Right renal pelvis (tissue), 4 donors: ENCODE measurements around the gene TMEM269. TPM values are rescaled to one million over a fixed set of nuclear protein-coding genes. Genes with fewer than 3 reads are reported as not detected.

Experiments
- DNase-seq, 4 donors: peaks; one replicate each; pipeline ENCODE4 v3.0.0-alpha.2; 2013; ENCODE audit warnings: low read depth in 4 of 4, low spot score in 3 of 4, missing footprints in 1 of 4
- polyA plus RNA-seq, 4 donors: library from polyadenylated mRNA; unstranded; fragments of 120-200 nt; gene quantifications; one replicate each; pipeline ENCODE4 v1.2.1, GENCODE V29; 2013; ENCODE audit not compliant: insufficient read length in 4 of 4

The TMEM269 gene, protein sequence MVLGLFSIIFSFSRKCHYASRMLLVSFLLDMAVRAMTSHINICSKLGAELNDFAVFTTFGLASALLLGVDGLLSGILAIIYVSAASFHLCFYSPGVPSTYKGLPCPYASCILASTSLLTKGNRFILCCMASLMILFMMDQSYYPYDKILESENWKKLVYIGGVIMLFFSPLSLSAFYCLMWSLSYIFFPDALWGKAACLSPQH
- under 1 TPM; 0.65 to 1.00 (median 0.84) TPM for polyA plus RNA-seq

DNA sequence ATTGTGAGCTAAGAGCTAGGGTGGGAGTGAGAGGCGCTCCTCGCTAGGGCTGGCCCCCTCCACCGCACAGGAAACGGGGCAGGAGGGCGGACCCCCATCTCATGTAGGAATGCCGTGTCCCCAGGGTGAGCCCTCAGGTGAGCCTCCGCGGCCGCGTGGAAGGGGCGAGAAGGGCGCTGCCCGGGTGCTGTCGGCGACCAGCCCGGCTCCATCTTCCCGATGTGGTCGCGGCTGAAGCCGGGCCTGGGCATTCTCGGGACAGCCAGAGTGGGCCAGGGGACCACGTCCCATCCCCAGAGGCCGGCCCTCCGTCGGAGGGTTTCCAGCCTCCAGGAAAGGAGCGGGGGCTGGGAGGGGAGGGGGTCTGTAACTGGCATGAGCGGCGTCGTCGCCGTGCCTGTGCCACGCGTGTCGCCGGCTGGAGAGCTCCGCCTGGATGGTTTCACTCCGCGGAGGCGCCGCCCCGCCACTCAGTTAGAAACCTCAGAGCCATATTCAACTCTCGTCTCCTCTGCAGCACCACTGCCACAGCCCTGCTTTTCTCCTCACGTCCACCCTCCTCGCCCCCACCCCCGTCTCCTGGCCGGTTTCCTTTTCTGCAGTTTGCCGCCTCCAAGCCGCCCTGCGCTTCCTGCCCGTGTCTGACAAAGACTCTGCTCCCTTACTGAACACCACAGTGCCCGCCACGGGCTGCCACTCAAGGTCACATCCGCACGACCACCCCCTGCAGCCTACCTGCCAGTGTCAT lies at the start of gene TMEM269:
TSS of gene TMEM269 (plus strand) at position 46 of the 748 bp plus-strand sequence. CDS start 4,903 bp downstream, outside the sequence.
- DNase-seq = peak in 1 of 4 donors; percentile 10

- no peak for DNase-seq
These were observed 49.7 kb upstream of the TMEM269 start for GRCh38 chr1:42735056-42735455.

- no peak for DNase-seq
These were observed 49.2 kb upstream of the TMEM269 start for GRCh38 chr1:42735477-42736105.

DNA sequence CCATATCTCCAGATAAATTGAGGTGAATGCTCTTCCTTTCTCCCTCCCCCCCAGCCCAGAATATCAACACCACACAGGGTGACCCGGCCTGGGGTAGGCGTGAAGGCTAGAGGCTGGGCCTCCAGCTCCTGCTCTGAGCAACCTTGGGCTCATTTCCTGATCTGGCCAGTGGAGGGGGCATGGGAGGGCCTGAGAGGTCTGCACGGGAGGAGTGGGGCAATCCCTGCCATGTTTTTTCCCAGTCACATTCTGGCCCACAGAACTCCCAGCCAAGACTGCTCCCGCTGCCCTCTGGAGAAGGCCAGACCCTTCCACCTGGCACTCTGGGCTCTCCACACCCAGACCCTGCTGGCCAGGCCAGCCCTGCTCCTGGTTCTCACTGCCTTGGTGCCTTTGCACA lies 48.6 kb upstream of the TMEM269 start:
- no peak for DNase-seq

GRCh38 chr1:42736571-42737200 lies 48.1 kb upstream of the TMEM269 start:
- no peak for DNase-seq

- no peak for DNase-seq
These were observed 47.5 kb upstream of the TMEM269 start for GRCh38 chr1:42737257-42737656.

DNA sequence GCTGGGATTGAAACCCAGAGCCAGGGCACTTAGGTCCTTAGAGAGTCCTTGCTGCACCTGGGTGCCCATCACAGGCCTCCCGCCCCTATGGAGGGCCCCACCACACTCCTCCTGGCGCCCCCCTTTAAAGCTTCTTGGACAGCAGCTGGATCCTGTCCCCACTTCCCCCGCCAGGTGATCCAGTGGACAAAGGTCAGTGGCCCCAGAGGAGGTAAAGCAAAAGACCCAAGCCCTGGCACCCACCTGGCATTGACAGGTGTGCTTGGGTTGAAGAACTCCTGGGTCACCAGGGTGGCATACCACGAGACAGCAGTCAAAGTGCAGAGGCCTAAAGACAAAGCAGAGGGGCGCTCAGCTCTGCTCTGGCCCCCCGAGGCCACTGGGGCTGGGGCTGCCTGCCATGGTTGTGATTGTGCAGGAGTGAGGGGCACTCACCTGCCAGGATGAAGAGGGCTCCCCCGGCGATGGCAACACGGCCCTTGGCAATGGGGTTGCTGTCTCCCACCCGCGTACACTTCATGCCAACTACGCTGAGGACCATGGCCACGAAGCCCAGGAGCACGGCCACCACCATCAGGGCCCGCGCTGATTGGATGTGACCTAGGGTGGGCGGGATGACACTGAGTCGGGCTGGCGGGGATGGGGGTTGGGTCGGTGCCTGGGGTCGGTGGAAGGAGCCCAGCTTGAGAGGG lies 46.7 kb upstream of the TMEM269 start:
- no peak for DNase-seq

DNA sequence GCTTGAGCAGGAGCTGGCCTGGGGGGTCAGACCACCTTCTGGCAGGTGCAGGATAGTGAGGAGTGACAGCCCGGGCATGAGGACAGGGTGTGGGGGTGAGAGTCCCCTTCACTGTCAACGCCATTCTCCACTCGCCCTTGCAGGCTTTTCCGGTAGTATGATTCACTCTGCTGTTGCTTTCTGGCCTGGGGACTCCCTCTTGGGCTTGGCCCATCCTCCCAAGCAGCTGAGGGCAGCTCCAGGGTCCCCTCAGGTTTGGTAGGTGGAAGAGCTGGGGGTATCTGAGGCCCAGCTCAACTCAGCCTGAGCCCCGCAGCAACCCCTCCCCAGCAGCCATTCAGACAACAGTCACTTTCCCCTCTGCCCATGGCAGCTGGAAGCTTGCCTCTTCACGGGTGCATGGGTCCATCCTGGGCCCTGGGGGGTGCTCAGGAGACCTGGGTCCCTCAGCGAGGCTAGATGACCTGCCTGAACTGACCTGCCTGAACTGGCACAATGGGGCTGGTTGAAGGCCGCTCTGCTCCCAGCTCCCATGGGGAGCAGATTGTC lies 46.0 kb upstream of the TMEM269 start:
- no peak for DNase-seq

DNA sequence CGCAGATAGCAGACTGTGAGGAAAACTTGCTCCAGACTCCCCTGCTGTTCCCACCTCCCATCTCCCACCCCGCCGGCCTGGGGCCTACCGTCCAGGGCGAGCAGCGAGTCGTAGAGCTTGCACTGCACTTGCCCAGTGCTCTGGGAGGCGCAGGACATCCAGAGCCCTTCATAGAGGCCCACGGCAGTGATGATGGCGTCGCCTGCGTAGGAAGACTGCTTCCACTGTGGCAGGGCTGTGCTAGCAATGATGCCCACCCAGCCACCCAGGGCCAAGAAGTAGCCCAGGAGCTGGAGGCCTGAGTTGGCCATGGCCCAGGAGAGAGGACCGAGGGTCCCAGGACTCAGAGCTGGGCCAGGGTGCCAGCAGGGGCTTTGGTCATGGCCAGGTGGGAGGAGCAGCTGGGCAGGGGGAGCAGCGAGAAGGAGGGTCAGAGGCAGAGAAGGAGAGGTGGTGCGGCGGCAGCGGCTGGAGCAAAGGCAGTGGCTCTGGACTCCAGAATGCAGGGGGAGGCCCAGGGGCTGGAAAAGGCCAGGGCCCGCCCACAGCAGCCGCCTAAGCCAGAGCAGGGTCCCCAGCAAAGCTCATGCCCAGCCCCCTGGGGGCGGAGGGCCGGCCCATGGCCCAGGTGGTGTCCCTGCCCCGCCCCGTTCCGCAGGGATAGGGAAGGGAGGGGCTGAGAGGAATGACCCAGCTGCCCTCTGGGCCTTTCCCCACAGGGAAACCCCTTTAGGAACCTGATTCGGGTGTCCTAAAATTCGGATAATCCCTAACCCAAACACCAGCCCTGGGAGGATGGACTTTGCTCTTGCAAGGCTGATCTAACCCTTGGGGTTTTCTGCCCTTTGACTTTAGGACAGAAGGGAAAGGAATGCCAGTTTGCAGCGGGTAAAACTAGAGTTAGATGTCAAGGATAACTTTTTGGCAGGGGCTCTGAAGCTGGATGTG lies 44.8 kb upstream of the TMEM269 start, which contains the start of gene CLDN19:
TSS of gene CLDN19 (minus strand) at position 484 of the 948 bp plus-strand sequence. CDS start at position 311, 173 bp downstream.
- DNase-seq = peak in 1 of 4 donors; percentile 56

DNA sequence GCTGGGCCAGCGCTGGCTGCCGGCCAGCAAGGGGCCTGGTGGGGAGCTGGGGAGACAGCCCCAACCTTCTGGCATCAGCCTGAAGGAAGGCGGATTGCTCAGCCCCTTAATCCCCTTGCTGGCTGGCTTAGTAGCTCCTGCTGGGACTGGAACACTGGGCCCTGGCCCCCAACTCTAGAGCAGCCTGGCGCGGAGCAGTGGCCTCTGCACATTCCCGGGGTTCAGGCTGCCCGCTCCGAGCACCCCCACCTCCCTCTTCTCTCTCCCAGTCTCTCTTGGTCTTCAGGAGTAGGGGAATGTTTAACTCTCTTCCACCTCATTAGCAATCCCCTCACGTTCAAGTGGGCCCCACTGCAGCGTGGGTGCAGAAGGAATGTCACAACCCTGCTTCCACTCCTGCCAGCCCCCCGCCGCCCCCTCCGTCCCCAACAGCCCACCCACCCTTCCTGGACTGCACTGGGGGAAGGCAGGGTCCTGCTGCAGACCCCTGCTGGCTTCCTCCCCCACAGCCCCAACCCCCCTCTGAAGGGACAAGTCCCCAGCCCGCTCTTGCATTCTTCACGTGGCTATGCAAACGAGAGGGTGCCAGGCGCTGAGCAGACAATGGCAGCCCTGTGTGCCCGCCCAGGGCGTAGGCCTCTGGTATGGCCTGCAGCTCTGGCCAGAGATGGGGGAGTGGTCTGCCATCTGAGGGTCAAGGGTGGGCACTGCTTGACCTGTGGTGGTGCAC lies 43.8 kb upstream of the TMEM269 start:
- DNase-seq = peak in 1 of 4 donors; percentile 40

DNA sequence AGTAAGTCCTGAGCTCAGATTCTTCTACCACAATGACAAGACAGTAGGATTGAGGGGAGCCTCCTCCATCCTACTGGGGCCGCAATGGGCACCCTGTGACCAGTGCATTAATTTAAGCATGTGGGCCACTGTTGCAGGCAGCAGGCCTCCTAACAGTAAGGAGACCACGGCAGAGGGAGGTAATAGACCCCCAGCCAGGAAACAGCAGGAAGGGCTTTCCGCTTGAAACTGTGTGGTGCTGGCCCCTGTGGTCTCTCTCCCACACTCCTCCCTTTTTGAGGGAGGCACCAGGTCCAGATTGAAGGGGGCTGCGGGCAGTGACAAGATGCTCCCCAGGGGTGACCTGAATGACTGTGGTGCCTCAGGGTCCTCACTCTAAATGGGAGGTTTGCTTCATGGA lies 43.1 kb upstream of the TMEM269 start:
- DNase-seq = no peak

- no peak for DNase-seq
These were observed 42.6 kb upstream of the TMEM269 start for GRCh38 chr1:42742141-42742540.

DNA sequence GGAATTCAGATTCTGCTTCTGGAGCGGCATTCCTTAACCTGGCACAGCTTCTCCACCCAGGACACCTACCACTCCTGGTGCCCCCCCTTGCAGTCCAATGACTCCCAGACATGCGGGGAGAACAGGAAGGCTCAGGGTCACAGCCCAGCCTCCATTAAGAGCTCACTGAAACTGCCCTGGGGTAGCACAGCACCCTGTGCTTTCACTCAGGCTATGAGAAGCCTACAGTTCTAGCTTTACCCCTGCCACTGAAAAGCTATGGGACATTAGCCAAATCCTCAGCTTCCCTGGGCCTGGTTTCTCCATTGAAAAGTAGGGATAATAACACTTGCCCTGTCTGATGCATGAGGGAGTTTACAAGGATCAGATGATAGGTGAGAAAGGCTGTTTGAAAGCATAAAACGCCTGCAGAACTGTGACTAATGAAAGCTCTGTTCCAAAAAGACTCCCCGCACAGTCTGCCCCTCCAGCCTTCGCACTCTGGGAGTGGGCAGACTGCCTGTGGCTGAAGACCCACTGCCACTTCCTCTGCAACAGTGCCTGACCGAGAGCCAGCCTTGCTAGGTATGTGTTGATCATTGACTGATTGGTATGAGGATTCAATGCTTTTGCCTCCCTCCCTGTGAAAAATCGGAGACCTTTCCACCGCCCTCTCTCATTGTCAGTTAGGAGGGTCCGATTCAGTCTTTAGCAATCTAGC lies 42.0 kb upstream of the TMEM269 start:
- DNase-seq = no peak

- DNase-seq = no peak
These were observed 41.3 kb upstream of the TMEM269 start for GRCh38 chr1:42743317-42744147.

GRCh38 chr1:42744148-42744413 lies 40.7 kb upstream of the TMEM269 start:
- no peak for DNase-seq

- DNase-seq = no peak
These were observed 38.9 kb upstream of the TMEM269 start for GRCh38 chr1:42745851-42746250.

GRCh38 chr1:42746436-42747105 lies 38.2 kb upstream of the TMEM269 start:
- DNase-seq = no peak
